Measurements from ENCODE around the gene OR10J4. TPM values are rescaled to one million over a fixed set of nuclear protein-coding genes. Genes with fewer than 3 reads are reported as not detected.

Gene OR10J4
- total and polyA plus RNA-seq, 3 experiments from 2014 or later = not detected

DNA sequence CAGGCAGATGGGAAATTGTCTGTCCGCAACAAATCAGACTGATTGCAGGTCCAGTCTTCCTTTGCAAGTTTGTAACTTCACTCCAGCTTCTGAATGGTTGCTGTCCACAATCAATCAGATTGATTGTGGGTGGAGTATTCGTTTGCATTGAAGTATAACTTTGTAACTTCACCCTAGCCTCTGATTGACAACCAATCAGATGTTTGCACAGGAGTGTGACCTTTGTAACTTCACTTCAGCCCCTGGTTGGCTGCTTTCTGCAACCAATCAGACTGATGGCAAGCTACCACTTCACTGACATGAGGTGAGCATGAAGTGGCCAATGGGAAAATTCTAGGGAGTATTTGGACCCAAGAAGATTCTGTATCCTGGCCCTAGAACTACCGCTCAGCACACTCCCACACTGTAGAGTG lies 33.2 kb downstream of the OR10J4 start:
- H3K4me3 Mint-ChIP-seq = no peak overlapping the region
- Histone ChIP-seq H3K9me3 (ENCODE audit: low read length) (no peaks in the 10 kb centered on the region), H3K27me3 (ENCODE audit: insufficient read depth, low read length, poor library complexity, severe bottlenecking) (no peaks in the 10 kb centered on the region), H3K4me3 (ENCODE audit: low read length) (no peak overlapping the region), H3K36me3 (ENCODE audit: insufficient read depth, low read length) (no peaks in the 10 kb centered on the region), H3K4me1 (ENCODE audit: insufficient read depth, low read length) (no peaks in the 10 kb centered on the region), H3K27ac (ENCODE audit: low read depth, low read length) (no peak overlapping the region)
- H3K9me3 Mint-ChIP-seq = peaks cover 9 to 21% (median 13%) of the 10 kb centered on the region in 5 donors
- H3K27ac Mint-ChIP-seq = no peak overlapping the region
- peaks cover 5 to 22% of the 10 kb centered on the region in 2 donors for H3K27me3 Mint-ChIP-seq
- DNase-seq = no peak
- ChIA-PET CTCF (no interaction called here), POLR2A (no interaction called here)
- no peaks in the 10 kb centered on the region for H3K4me1 Mint-ChIP-seq
- H3K36me3 Mint-ChIP-seq = no peaks in the 10 kb centered on the region

- Histone ChIP-seq H3K9me3 (ENCODE audit: low read length) (no peaks in the 10 kb centered on the region), H3K27me3 (ENCODE audit: insufficient read depth, low read length, poor library complexity, severe bottlenecking) (no peaks in the 10 kb centered on the region), H3K4me3 (ENCODE audit: low read length) (no peak overlapping the region), H3K27ac (ENCODE audit: low read depth, low read length) (no peak overlapping the region), H3K4me1 (ENCODE audit: insufficient read depth, low read length) (no peaks in the 10 kb centered on the region), H3K36me3 (ENCODE audit: insufficient read depth, low read length) (no peaks in the 10 kb centered on the region)
- no peak overlapping the region for H3K27ac Mint-ChIP-seq
- POLR2A ChIA-PET = no interaction called here
- no peak for DNase-seq
- H3K27me3 Mint-ChIP-seq = peaks cover 9 to 33% of the 10 kb centered on the region in 2 donors
- no peak overlapping the region for H3K4me3 Mint-ChIP-seq
- H3K4me1 Mint-ChIP-seq = no peaks in the 10 kb centered on the region
- H3K9me3 Mint-ChIP-seq = peaks cover 0 to 2% (median 0%) of the 10 kb centered on the region in 5 donors
- no peaks in the 10 kb centered on the region for H3K36me3 Mint-ChIP-seq
- CTCF ChIA-PET = no interaction called here
These were observed 36.3 kb downstream of the OR10J4 start for GRCh38 chr1:159468321-159468720.

DNA sequence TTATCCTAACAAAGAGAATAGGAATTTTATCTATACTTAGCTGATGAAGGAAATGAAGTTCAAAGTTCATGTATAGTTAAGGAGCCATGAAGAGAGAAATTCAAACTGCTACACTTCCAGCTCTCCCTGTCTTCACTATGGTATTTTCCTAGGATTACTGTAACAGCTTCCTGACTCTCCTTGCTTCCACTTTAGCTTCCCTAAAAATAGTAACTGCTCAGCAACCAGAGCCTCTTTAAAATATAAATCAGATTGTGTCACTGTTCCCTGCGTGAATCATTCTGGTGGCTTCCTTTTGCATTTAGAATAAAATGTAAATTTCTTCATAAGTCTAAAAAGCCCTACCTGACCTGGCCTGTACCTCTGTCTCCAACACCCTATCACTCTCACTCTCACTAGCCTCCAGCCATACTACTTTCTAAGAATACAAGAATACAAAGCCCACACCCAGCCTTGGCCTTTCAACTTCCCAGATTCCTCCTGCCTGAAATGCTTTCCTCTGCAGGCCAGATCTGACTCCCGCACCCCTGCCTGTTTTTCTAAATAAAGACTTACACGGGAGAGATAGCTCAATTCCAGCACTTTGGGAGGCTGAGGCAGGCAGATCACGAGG lies 38.0 kb downstream of the OR10J4 start:
- H3K9me3 ChIP-seq (ENCODE audit: low read length) = no peaks in the 10 kb centered on the region
- no peak for DNase-seq
- ChIA-PET POLR2A (no interaction called here), CTCF (interaction anchor here (1.5 kb wide), 1 partner anchor 12 kb away, joined by 4 read pairs; no protein-coding TSS in a partner anchor)
- H3K4me3 ChIP-seq (ENCODE audit: low read length) = no peak overlapping the region
- Mint-ChIP-seq H3K27ac (no peak overlapping the region), H3K36me3 (no peaks in the 10 kb centered on the region), H3K27me3 (peaks cover 9 to 32% of the 10 kb centered on the region in 2 donors), H3K4me3 (no peak overlapping the region), H3K4me1 (no peaks in the 10 kb centered on the region), H3K9me3 (no peaks in the 10 kb centered on the region)
- H3K27me3 ChIP-seq (ENCODE audit: insufficient read depth, low read length, poor library complexity, severe bottlenecking) = no peaks in the 10 kb centered on the region
- no peaks in the 10 kb centered on the region for H3K4me1 ChIP-seq (ENCODE audit: insufficient read depth, low read length)
- no peaks in the 10 kb centered on the region for H3K36me3 ChIP-seq (ENCODE audit: insufficient read depth, low read length)
- no peak overlapping the region for H3K27ac ChIP-seq (ENCODE audit: low read depth, low read length)

DNA sequence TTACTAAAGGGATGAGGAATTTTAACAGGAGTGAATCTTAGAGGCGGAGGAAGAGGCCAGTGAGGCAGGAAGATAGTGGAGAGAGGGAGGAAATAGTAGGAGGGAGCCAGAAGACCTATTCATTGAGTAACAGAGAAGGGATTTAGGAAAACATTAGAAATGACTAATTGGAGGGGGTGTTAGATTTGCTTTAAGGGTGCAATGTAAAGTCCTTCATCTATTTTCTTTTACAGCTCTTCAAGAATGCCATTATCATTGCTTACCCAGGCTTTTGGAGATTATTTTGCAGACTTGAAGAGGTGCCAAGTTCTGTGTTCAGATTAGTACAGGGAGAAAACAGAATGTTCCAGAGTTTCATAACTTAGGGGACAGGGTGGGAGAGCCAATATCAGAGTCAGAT lies 41.3 kb downstream of the OR10J4 start:
- no peaks in the 10 kb centered on the region for H3K9me3 Mint-ChIP-seq
- Histone ChIP-seq H3K27me3 (ENCODE audit: insufficient read depth, low read length, poor library complexity, severe bottlenecking) (no peaks in the 10 kb centered on the region), H3K27ac (ENCODE audit: low read depth, low read length) (no peak overlapping the region), H3K4me1 (ENCODE audit: insufficient read depth, low read length) (no peaks in the 10 kb centered on the region), H3K4me3 (ENCODE audit: low read length) (no peak overlapping the region), H3K36me3 (ENCODE audit: insufficient read depth, low read length) (no peaks in the 10 kb centered on the region), H3K9me3 (ENCODE audit: low read length) (no peaks in the 10 kb centered on the region)
- POLR2A ChIA-PET = no interaction called here
- no peak overlapping the region for H3K4me3 Mint-ChIP-seq
- CTCF ChIA-PET = interaction anchor here (1.6 kb wide), 1 partner anchor 14 kb away, joined by 3 read pairs; no protein-coding TSS in a partner anchor
- DNase-seq = no peak
- no peak overlapping the region for H3K27ac Mint-ChIP-seq
- H3K27me3 Mint-ChIP-seq = peaks cover 7 to 26% of the 10 kb centered on the region in 2 donors
- H3K36me3 Mint-ChIP-seq = no peaks in the 10 kb centered on the region
- no peaks in the 10 kb centered on the region for H3K4me1 Mint-ChIP-seq

DNA sequence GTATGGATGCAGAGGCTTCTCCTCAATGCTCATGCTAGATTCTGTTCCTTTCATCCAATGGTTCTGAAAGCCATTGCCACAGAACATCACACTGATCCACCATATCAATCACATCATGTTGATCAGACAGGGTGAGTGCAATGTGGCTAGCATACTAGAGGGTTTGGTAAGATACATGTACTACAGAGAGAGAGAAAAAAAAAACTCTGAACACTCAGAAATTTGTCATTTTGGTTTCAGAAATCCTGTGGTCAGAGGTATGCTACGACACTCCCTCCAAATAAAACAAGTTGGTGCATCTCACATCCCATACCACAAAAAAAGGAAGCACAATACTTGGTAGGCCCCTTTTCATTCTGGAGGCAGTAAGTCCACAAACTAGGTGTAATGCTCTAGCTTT lies 42.9 kb downstream of the OR10J4 start:
- CTCF ChIA-PET = no interaction called here

More for the DNA sequence above, 42.9 kb downstream of the OR10J4 start:
- no peaks in the 10 kb centered on the region for H3K36me3 Mint-ChIP-seq
- Histone ChIP-seq H3K36me3 (ENCODE audit: insufficient read depth, low read length) (no peaks in the 10 kb centered on the region), H3K4me1 (ENCODE audit: insufficient read depth, low read length) (no peaks in the 10 kb centered on the region), H3K4me3 (ENCODE audit: low read length) (no peak overlapping the region), H3K27me3 (ENCODE audit: insufficient read depth, low read length, poor library complexity, severe bottlenecking) (no peaks in the 10 kb centered on the region), H3K27ac (ENCODE audit: low read depth, low read length) (no peak overlapping the region), H3K9me3 (ENCODE audit: low read length) (no peaks in the 10 kb centered on the region)
- no peaks in the 10 kb centered on the region for H3K4me1 Mint-ChIP-seq
- H3K27me3 Mint-ChIP-seq = peaks cover 7 to 31% of the 10 kb centered on the region in 2 donors
- POLR2A ChIA-PET = no interaction called here
- no peak overlapping the region for H3K27ac Mint-ChIP-seq
- H3K4me3 Mint-ChIP-seq = no peak overlapping the region
- DNase-seq = no peak
- no peaks in the 10 kb centered on the region for H3K9me3 Mint-ChIP-seq

Other genes with a start within 250 kb of the OR10J4 start
- not detected for gene ACKR1, start 227.3 kb upstream of the OR10J4 start, total RNA-seq
- gene ACKR1, start 227.3 kb upstream of the OR10J4 start, polyA plus RNA-seq = not detected
- gene FCER1A, start 129.9 kb upstream of the OR10J4 start, total RNA-seq = not detected
- not detected for gene FCER1A, start 129.9 kb upstream of the OR10J4 start, polyA plus RNA-seq
- not detected for gene OR10J1, start 7.5 kb downstream of the OR10J4 start, total RNA-seq
- gene OR10J1, start 7.5 kb downstream of the OR10J4 start, polyA plus RNA-seq = not detected
- gene OR10J5, start 103.8 kb downstream of the OR10J4 start, total RNA-seq = not detected
- gene OR10J5, start 103.8 kb downstream of the OR10J4 start, polyA plus RNA-seq = not detected
- not detected for gene APCS, start 155.6 kb downstream of the OR10J4 start, total RNA-seq
- not detected for gene APCS, start 155.6 kb downstream of the OR10J4 start, polyA plus RNA-seq

Data from CD8-positive, alpha-beta memory T cell (primary cell).